OCI-LY3 (cell line): ENCODE measurements around the gene PPEF1.

Experiments used
- CTCF ChIP-seq: fragments of 200-600, 300-600 bp; sonication (generic); IDR thresholded peaks from 2 replicates; pipeline ENCODE4 v1.5.1; 2014; ENCODE audit warnings: antibody characterized with exemption, low read length, low read depth
- EZH2phosphoT487 ChIP-seq: fragments of 200-600 bp; shearing (Covaris generic); IDR thresholded peaks from 2 replicates; pipeline ENCODE4 v1.6.1; 2018; ENCODE audit warnings: antibody characterized with exemption, mixed run types, low read depth

GRCh38 chrX:18769812-18770573, 62.5 kb downstream of the PPEF1 start:
- TF ChIP-seq CTCF (no peak), EZH2phosphoT487 (no peak)
